WTC11 (cell line): ENCODE measurements around the gene CTDNEP1. TPM values are rescaled to one million over a fixed set of nuclear protein-coding genes. Genes with fewer than 3 reads are reported as not detected.
A peak's percentile ranks its signal among the peaks of the same experiment; 100 is the strongest.

Experiments used
- ATAC-seq: fragments of 200-7000 bp; cut with Tn5 transposase; 2 replicates; pipeline ENCODE4 v1.10.0; 2021; ENCODE audit warnings: mild to moderate bottlenecking, moderate library complexity
- CTCF ChIA-PET: fragments of 300-600 bp; sonication (Branson Sonifier 250); formaldehyde crosslinking; loops from one replicate; lab custom pipeline; 2021; ENCODE audit warnings: antibody characterized with exemption; lab: Charles Lee
- POLR2A ChIA-PET: fragments of 350-600 bp; sonication (Branson Sonifier 250); formaldehyde crosslinking; loops from one replicate; lab custom pipeline; 2021; ENCODE audit warnings: antibody characterized with exemption; lab: Charles Lee
- DNase-seq: peaks from one replicate; pipeline ENCODE4 v3.0.0; 2021; ENCODE audit warnings: low spot score
- H3K27ac Mint-ChIP-seq: 2 replicates; pipeline ENCODE4 v1.8.0; 2021; ENCODE audit warnings: mixed read lengths
- H3K27me3 Mint-ChIP-seq: 2 replicates; pipeline ENCODE4 v1.8.0; 2021; ENCODE audit warnings: low read depth, mild to moderate bottlenecking, moderate library complexity, mixed read lengths
- H3K36me3 Mint-ChIP-seq: 2 replicates; pipeline ENCODE4 v1.8.0; 2021; ENCODE audit warnings: mixed read lengths
- H3K4me1 Mint-ChIP-seq: 2 replicates; pipeline ENCODE4 v1.8.0; 2022; ENCODE audit warnings: mixed read lengths
- H3K4me3 Mint-ChIP-seq: 2 replicates; pipeline ENCODE4 v1.8.0; 2021; ENCODE audit warnings: mild to moderate bottlenecking, moderate library complexity, mixed read lengths
- H3K9me3 Mint-ChIP-seq: 2 replicates; pipeline ENCODE4 v1.8.0; 2021; ENCODE audit warnings: mixed read lengths
- ETV6 ChIP-seq: sonication (generic); formaldehyde crosslinking; IDR thresholded peaks from 2 replicates; pipeline ENCODE4 v1.8.1; 2022; ENCODE audit warnings: mild to moderate bottlenecking, missing genetic modification reagents
- FOXK1 ChIP-seq: sonication (generic); formaldehyde crosslinking; IDR thresholded peaks from 2 replicates; pipeline ENCODE4 v1.8.0; 2022; ENCODE audit warnings: mild to moderate bottlenecking, moderate library complexity, missing genetic modification reagents
- NFATC4 ChIP-seq: fragments of 250-450 bp; sonication (Bioruptor Pico); IDR thresholded peaks from 2 replicates; pipeline ENCODE4 v1.9.0; 2021; ENCODE audit warnings: mild to moderate bottlenecking
- OVOL2 ChIP-seq: fragments of 250-450 bp; sonication (Bioruptor Pico); IDR thresholded peaks from 2 replicates; pipeline ENCODE4 v1.9.0; 2021; ENCODE audit warnings: mild to moderate bottlenecking, borderline replicate concordance
- ZNF416 ChIP-seq: fragments of 250-450 bp; sonication (Bioruptor Pico); IDR thresholded peaks from 2 replicates; pipeline ENCODE4 v1.9.0; 2021; ENCODE audit warnings: mild to moderate bottlenecking, inconsistent platforms
- microRNA-seq: library from miRNA; unstranded; fragments of <30 nt; microRNA quantifications from one replicate; pipeline ENCODE4 v1.2.0, GENCODE V29; 2022; ENCODE audit warnings: borderline number of aligned reads
- total RNA-seq: library from RNA; stranded (reverse); gene quantifications from 3 replicates; pipeline ENCODE4 v1.2.3, GENCODE V29; 2021
- TF ChIP-seq, protein P1 (sequence below): sonication (generic); formaldehyde crosslinking; IDR thresholded peaks from 2 replicates; pipeline ENCODE4 v1.8.1; 2023; ENCODE audit warnings: mild to moderate bottlenecking, missing genetic modification reagents, moderate library complexity

CTDNEP1 gene
- total RNA-seq, 1 experiment from 2014 or later, result 127 TPM

DNA sequence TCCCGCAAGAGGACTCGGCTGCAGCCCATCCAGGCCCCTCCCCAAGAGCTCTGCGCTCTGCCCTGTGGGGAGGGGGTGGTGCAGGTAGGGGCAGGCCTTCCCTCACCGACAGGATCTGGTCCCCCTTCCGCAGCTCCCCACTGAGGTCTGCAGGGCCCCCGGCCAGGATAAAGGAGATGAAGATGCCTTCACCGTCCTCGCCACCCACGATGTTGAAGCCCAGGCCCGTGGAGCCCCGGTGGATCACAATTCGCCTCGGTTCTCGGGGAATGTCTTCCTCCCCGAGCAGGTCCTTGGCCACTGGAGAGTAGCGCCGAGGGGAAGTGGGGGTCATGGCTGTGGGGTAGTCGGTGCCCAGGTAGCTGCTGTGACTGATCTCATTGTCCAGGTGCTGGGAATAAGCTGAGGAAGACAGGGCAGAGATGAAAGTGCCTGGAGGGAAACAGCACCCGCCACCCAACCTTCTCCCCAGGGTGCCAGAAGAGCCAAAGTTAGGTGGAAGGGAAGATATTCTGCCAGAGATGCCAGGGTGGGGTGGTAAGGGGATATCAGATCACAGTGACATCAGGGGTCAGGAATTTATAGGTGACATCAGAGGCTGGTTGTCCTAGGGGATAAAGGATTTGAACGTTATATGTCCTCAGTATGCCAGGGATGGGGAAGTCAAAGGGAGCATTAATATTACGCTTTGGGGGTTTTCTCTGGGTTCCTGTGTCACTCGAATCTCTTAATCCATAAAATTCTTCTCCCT, 54.7 kb downstream of the CTDNEP1 start (continued):
- no peak for TF ChIP-seq NFATC4
- no peak for TF ChIP-seq OVOL2 (CRISPR knock-in tag)

DNA sequence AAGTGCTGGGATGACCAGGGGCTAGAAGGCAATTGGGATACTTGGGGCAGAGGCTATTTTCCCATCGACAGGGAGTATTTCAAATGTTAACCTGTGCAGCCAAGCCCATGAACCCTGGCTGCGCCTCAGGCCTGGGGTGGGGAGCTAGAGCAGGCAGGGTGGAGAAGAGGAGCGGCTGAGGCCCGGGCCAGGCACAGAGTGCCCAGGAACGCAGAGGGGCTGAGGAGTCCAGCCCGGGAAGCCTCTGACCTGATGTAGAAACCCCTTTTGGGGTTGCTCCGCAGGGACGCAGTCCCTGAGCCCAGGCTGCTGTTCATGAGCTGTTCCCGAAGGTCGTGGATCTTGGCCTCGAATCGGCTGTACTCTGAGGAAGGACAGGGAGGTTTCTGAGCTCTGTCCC, 55.6 kb downstream of the CTDNEP1 start:
- no peaks in the 10 kb centered on the region for H3K9me3 Mint-ChIP-seq
- ATAC-seq, result no peak
- ChIA-PET CTCF (interaction anchor here (0.6 to 1.5 kb wide), 2 partner anchors 12 to 49 kb away, joined by 3 to 4 read pairs; no protein-coding TSS in a partner anchor), POLR2A (no interaction called here)
- H3K4me3 Mint-ChIP-seq, result no peak overlapping the region
- peaks cover 42% of the 10 kb centered on the region for H3K36me3 Mint-ChIP-seq
- H3K4me1 Mint-ChIP-seq, result no peaks in the 10 kb centered on the region
- no peak for TF ChIP-seq FOXK1 (CRISPR knock-in tag)
- no peak for TF ChIP-seq ZNF416 (CRISPR knock-in tag)
- TF ChIP-seq, protein P1, sequence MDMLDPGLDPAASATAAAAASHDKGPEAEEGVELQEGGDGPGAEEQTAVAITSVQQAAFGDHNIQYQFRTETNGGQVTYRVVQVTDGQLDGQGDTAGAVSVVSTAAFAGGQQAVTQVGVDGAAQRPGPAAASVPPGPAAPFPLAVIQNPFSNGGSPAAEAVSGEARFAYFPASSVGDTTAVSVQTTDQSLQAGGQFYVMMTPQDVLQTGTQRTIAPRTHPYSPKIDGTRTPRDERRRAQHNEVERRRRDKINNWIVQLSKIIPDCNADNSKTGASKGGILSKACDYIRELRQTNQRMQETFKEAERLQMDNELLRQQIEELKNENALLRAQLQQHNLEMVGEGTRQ (CRISPR knock-in tag), result no peak
- no peak for TF ChIP-seq ETV6 (CRISPR knock-in tag)
- no peak for DNase-seq
- no peaks in the 10 kb centered on the region for H3K27me3 Mint-ChIP-seq
- H3K27ac Mint-ChIP-seq, result no peak overlapping the region

Small RNA genes within 50 kb of the gene (microRNA-seq; reads per million reads assigned to microRNA genes)
- gene MIR324, result 986 reads per million, percentile 88 among the genes with 10 or more reads in this experiment

Other genes with a start within 250 kb of the CTDNEP1 start
- 162 to 173 TPM (median 170 TPM) in 3 replicates for gene RNASEK, start 239.1 kb downstream of the CTDNEP1 start, total RNA-seq
- gene BCL6B, start 228.7 kb downstream of the CTDNEP1 start, total RNA-seq, result 11.4 to 13.5 TPM (median 12.3 TPM) in 3 replicates
- gene SLC16A13, start 215.7 kb downstream of the CTDNEP1 start, total RNA-seq, result 5.2 to 7.1 TPM (median 6.9 TPM) in 3 replicates
- gene SLC16A11, start 207.6 kb downstream of the CTDNEP1 start, total RNA-seq, result 0.48 to 0.62 TPM (median 0.53 TPM) in 3 replicates
- 0.18 TPM in 1 of 3 replicates, not detected in the others for gene CLEC10A, start 171.5 kb downstream of the CTDNEP1 start, total RNA-seq
- gene ASGR2, start 136.9 kb downstream of the CTDNEP1 start, total RNA-seq, result 0.13 to 0.30 TPM (median 0.14 TPM) in 3 replicates
- gene ASGR1, start 72.4 kb downstream of the CTDNEP1 start, total RNA-seq, result 13.3 to 17.7 TPM (median 15.8 TPM) in 3 replicates
- 47.1 to 59.7 TPM (median 48.0 TPM) in 3 replicates for gene DLG4, start 31.9 kb downstream of the CTDNEP1 start, total RNA-seq
- 213 to 236 TPM (median 221 TPM) in 3 replicates for gene ACADVL, start 31.8 kb downstream of the CTDNEP1 start, total RNA-seq
- gene DVL2, start 17.2 kb downstream of the CTDNEP1 start, total RNA-seq, result 57.6 to 67.3 TPM (median 59.8 TPM) in 3 replicates
- gene PHF23, start 12.3 kb downstream of the CTDNEP1 start, total RNA-seq, result 45.8 to 50.1 TPM (median 49.1 TPM) in 3 replicates
- gene GABARAP, start 9.3 kb downstream of the CTDNEP1 start, total RNA-seq, result 228 to 247 TPM (median 238 TPM) in 3 replicates
- gene ELP5, start 481 bp upstream of the CTDNEP1 start, total RNA-seq, result 101 to 103 TPM (median 103 TPM) in 3 replicates
- gene CLDN7, start 10.7 kb upstream of the CTDNEP1 start, total RNA-seq, result 131 to 136 TPM (median 136 TPM) in 3 replicates
- gene SLC2A4, start 30.0 kb upstream of the CTDNEP1 start, total RNA-seq, result 5.6 to 6.4 TPM (median 6.2 TPM) in 3 replicates
- gene YBX2, start 42.9 kb upstream of the CTDNEP1 start, total RNA-seq, result 26.8 to 36.5 TPM (median 35.2 TPM) in 3 replicates
- 929 to 1,021 TPM (median 936 TPM) in 3 replicates for gene EIF5A, start 55.9 kb upstream of the CTDNEP1 start, total RNA-seq
- gene GPS2, start 63.6 kb upstream of the CTDNEP1 start, total RNA-seq, result 42.2 to 55.9 TPM (median 44.7 TPM) in 3 replicates
- gene NEURL4, start 77.6 kb upstream of the CTDNEP1 start, total RNA-seq, result 44.3 to 64.4 TPM (median 50.2 TPM) in 3 replicates
- gene ACAP1, start 84.8 kb upstream of the CTDNEP1 start, total RNA-seq, result 58.6 to 63.9 TPM (median 60.6 TPM) in 3 replicates
- gene KCTD11, start 100.4 kb upstream of the CTDNEP1 start, total RNA-seq, result 8.1 to 9.0 TPM (median 8.2 TPM) in 3 replicates
- not detected in 3 replicates for gene TMEM95, start 103.4 kb upstream of the CTDNEP1 start, total RNA-seq
- gene TNK1, start 129.4 kb upstream of the CTDNEP1 start, total RNA-seq, result 9.3 to 11.8 TPM (median 10.7 TPM) in 3 replicates
- 34.1 to 42.7 TPM (median 37.6 TPM) in 3 replicates for gene PLSCR3, start 142.8 kb upstream of the CTDNEP1 start, total RNA-seq
- 132 to 180 TPM (median 178 TPM) in 3 replicates for gene TMEM256, start 152.4 kb upstream of the CTDNEP1 start, total RNA-seq
- 76.7 to 112 TPM (median 96.9 TPM) in 3 replicates for gene NLGN2, start 156.1 kb upstream of the CTDNEP1 start, total RNA-seq
- 0.18 to 0.35 TPM in 2 of 3 replicates, not detected in the other for gene SPEM1, start 168.6 kb upstream of the CTDNEP1 start, total RNA-seq
- 0.13 TPM in 1 of 3 replicates, not detected in the others for gene SPEM2, start 173.9 kb upstream of the CTDNEP1 start, total RNA-seq
- not detected in 3 replicates for gene SPEM3, start 177.1 kb upstream of the CTDNEP1 start, total RNA-seq
- 13.5 to 15.3 TPM (median 13.9 TPM) in 3 replicates for gene TMEM102, start 183.7 kb upstream of the CTDNEP1 start, total RNA-seq
- gene FGF11, start 187.8 kb upstream of the CTDNEP1 start, total RNA-seq, result 19.8 to 29.1 TPM (median 28.0 TPM) in 3 replicates
- 16.0 to 21.5 TPM (median 20.8 TPM) in 3 replicates for gene CHRNB1, start 193.3 kb upstream of the CTDNEP1 start, total RNA-seq
- gene ZBTB4, start 227.9 kb upstream of the CTDNEP1 start, total RNA-seq, result 14.6 to 17.0 TPM (median 16.2 TPM) in 3 replicates
- 0.16 to 0.26 TPM (median 0.18 TPM) in 3 replicates for gene SLC35G6, start 229.7 kb upstream of the CTDNEP1 start, total RNA-seq
- 166 to 170 TPM (median 170 TPM) in 3 replicates for gene POLR2A, start 232.6 kb upstream of the CTDNEP1 start, total RNA-seq